GM23338 (cell line): ENCODE results near the gene NDC1. TPM values are rescaled to one million over a fixed set of nuclear protein-coding genes. Genes with fewer than 3 reads are reported as not detected.

Experiments
- ATAC-seq: fragments of 200-7000 bp; cut with Tn5 transposase; 3 replicates; pipeline ENCODE4 v1.9.1; 2020
- DNase-seq: peaks from one replicate; pipeline ENCODE4 v3.0.0-alpha.2; 2015; ENCODE audit warnings: low spot score
- H2AFZ ChIP-seq: fragments of 200-600 bp; sonication (generic); 2 replicates; pipeline ENCODE4 v1.8.0; 2016; ENCODE audit warnings: antibody characterized with exemption, mild to moderate bottlenecking, moderate library complexity
- H3F3A ChIP-seq: fragments of 200-600 bp; sonication (generic); replicated peaks from 2 replicates; pipeline ENCODE4 v1.8.0; 2017; ENCODE audit warnings: antibody characterized with exemption, mixed run types, low read depth
- H3K27ac ChIP-seq: fragments of 200-600 bp; sonication (generic); 2 replicates; pipeline ENCODE4 v1.6.1; 2016; ENCODE audit warnings: low read depth
- H3K27me3 ChIP-seq: fragments of 200-600 bp; sonication (generic); 2 replicates; pipeline ENCODE4 v1.8.0; 2016; ENCODE audit warnings: mild to moderate bottlenecking, mixed run types, moderate library complexity; ENCODE audit not compliant: insufficient read depth
- H3K36me3 ChIP-seq: fragments of 200-600 bp; sonication (generic); 2 replicates; pipeline ENCODE4 v1.8.0; 2016; ENCODE audit warnings: mild to moderate bottlenecking; ENCODE audit not compliant: insufficient read depth
- H3K4me1 ChIP-seq: fragments of 200-600 bp; sonication (generic); 2 replicates; pipeline ENCODE4 v1.8.0; 2016; ENCODE audit warnings: mild to moderate bottlenecking, moderate library complexity; ENCODE audit not compliant: insufficient read depth
- H3K4me2 ChIP-seq: fragments of 200-600 bp; sonication (generic); 2 replicates; pipeline ENCODE4 v1.7.1; 2017; ENCODE audit warnings: mixed run types
- H3K4me3 ChIP-seq: fragments of 200-600 bp; sonication (generic); 2 replicates; pipeline ENCODE4 v1.6.1; 2016; ENCODE audit warnings: mixed run types
- H3K79me2 ChIP-seq: fragments of 200-600 bp; sonication (generic); replicated peaks from 2 replicates; pipeline ENCODE4 v1.8.0; 2017; ENCODE audit warnings: mild to moderate bottlenecking; ENCODE audit not compliant: insufficient read depth
- H3K9me2 ChIP-seq: fragments of 200-600 bp; sonication (generic); 2 replicates; pipeline ENCODE4 v1.8.0; 2017; ENCODE audit not compliant: insufficient read depth
- H4K20me1 ChIP-seq: fragments of 200-600 bp; sonication (generic); replicated peaks from 2 replicates; pipeline ENCODE4 v1.8.0; 2017; ENCODE audit warnings: mild to moderate bottlenecking; ENCODE audit not compliant: insufficient read depth
- H3K27ac Mint-ChIP-seq: 2 replicates; pipeline ENCODE4 v1.8.0; 2020; ENCODE audit warnings: inconsistent platforms, mild to moderate bottlenecking, moderate library complexity, mixed read lengths
- H3K27me3 Mint-ChIP-seq: 3 replicates; pipeline ENCODE4 v1.8.0; 2022; ENCODE audit warnings: low read depth, mild to moderate bottlenecking, moderate library complexity, mixed read lengths, inconsistent platforms; ENCODE audit not compliant: insufficient read depth, poor library complexity
- H3K36me3 Mint-ChIP-seq: 3 replicates; pipeline ENCODE4 v1.8.0; 2021; ENCODE audit warnings: low read depth, mild to moderate bottlenecking, inconsistent platforms, moderate library complexity, mixed read lengths
- H3K4me1 Mint-ChIP-seq: 3 replicates; pipeline ENCODE4 v1.8.0; 2020; ENCODE audit warnings: mild to moderate bottlenecking, inconsistent platforms, mixed read lengths
- H3K4me3 Mint-ChIP-seq: 3 replicates; pipeline ENCODE4 v1.8.0; 2021; ENCODE audit warnings: moderate library complexity, mild to moderate bottlenecking, inconsistent platforms, mixed read lengths
- H3K9me3 Mint-ChIP-seq: 3 replicates; pipeline ENCODE4 v1.8.0; 2020; ENCODE audit warnings: moderate library complexity, mild to moderate bottlenecking, inconsistent platforms, mixed read lengths
- CREB1 ChIP-seq: fragments of 250-450 bp; sonication (Bioruptor Pico); IDR thresholded peaks from 2 replicates; pipeline ENCODE4 v1.5.0; 2020; ENCODE audit warnings: low read depth, mild to moderate bottlenecking, moderate library complexity
- CTCF ChIP-seq, 2 experiments: fragments of 200-600 bp in 1 of 2; sonication (generic) in 1 of 2; conservative IDR thresholded peaks; 2 replicates each; pipeline versions ENCODE4 v1.5.1 to v1.6.1; 2016 to 2017; ENCODE audit warnings: antibody characterized with exemption in 2 of 2, low read depth in 2 of 2, mild to moderate bottlenecking in 2 of 2, moderate library complexity in 1 of 2
- ETS1 ChIP-seq: IDR thresholded peaks from 2 replicates; pipeline ENCODE4 v1.6.1; 2016; ENCODE audit warnings: antibody characterized with exemption
- EZH2 ChIP-seq: fragments of 200-600 bp; sonication (generic); IDR thresholded peaks from one replicate; pipeline ENCODE4 v1.8.0; 2017; ENCODE audit warnings: antibody characterized with exemption, mild to moderate bottlenecking, low read depth; ENCODE audit not compliant: unreplicated experiment
- EZH2phosphoT487 ChIP-seq: fragments of 200-600 bp; sonication (generic); IDR thresholded peaks from one replicate; pipeline ENCODE4 v1.8.1; 2018; ENCODE audit warnings: antibody characterized with exemption; ENCODE audit not compliant: unreplicated experiment
- JUNB ChIP-seq: IDR thresholded peaks from one replicate; pipeline ENCODE4 v1.6.1; 2016; ENCODE audit warnings: antibody characterized with exemption; ENCODE audit not compliant: unreplicated experiment
- NANOG ChIP-seq: IDR thresholded peaks from 2 replicates; pipeline ENCODE4 v1.6.1; 2016; ENCODE audit warnings: antibody characterized with exemption, borderline replicate concordance
- POLR2AphosphoS5 ChIP-seq: IDR thresholded peaks from 2 replicates; pipeline ENCODE4 v1.6.1; 2016; ENCODE audit warnings: antibody characterized with exemption, low read depth
- REST ChIP-seq: IDR thresholded peaks from one replicate; pipeline ENCODE4 v1.6.1; 2018; ENCODE audit warnings: antibody characterized with exemption; ENCODE audit not compliant: unreplicated experiment
- STAT1 ChIP-seq: IDR thresholded peaks from one replicate; pipeline ENCODE4 v1.6.1; 2016; ENCODE audit warnings: antibody characterized with exemption; ENCODE audit not compliant: unreplicated experiment
- ZNF114 ChIP-seq: fragments of 250-450 bp; sonication (Bioruptor Pico); IDR thresholded peaks from 2 replicates; pipeline ENCODE4 v1.5.0; 2020; ENCODE audit warnings: mild to moderate bottlenecking, moderate library complexity
- ZNF331 ChIP-seq: fragments of 250-450 bp; sonication (Bioruptor Pico); IDR thresholded peaks from 2 replicates; pipeline ENCODE4 v1.5.0; 2020; ENCODE audit warnings: low read depth, mild to moderate bottlenecking, moderate library complexity
- ZNF462 ChIP-seq: fragments of 250-450 bp; sonication (Bioruptor Pico); IDR thresholded peaks from 2 replicates; pipeline ENCODE4 v1.5.0; 2020; ENCODE audit warnings: mild to moderate bottlenecking, moderate library complexity
- polyA plus RNA-seq: library from polyadenylated mRNA; unstranded; fragments of >200 nt; fragmentation: Nextera tagmentation; extraction: Ambion mirVana; gene quantifications from 2 replicates; pipeline ENCODE4 v1.2.1, GENCODE V29; 2016
- total RNA-seq: library from RNA; depleted of rRNA; stranded (reverse); fragments of >200 nt; shearing (Covaris generic); gene quantifications from 2 replicates; pipeline ENCODE4 v1.2.3, GENCODE V29; 2014

Gene NDC1
- total and polyA plus RNA-seq, 2 experiments from 2014 or later, result 19.8 to 100 TPM

- H3K9me3 Mint-ChIP-seq, result no peaks in the 10 kb centered on the region
- no peaks in the 10 kb centered on the region for H3K36me3 ChIP-seq
- DNase-seq (no peak), ATAC-seq (no peak)
- H3K4me1 ChIP-seq, result no peaks in the 10 kb centered on the region; the same call in 1 of the 2 replicates
- no peaks in the 10 kb centered on the region for H3K27me3 ChIP-seq
- no peak for TF ChIP-seq REST
- TF ChIP-seq NANOG, result no peak
- no peak for TF ChIP-seq POLR2AphosphoS5
- TF ChIP-seq STAT1, result no peak
- no peak for TF ChIP-seq CREB1 (CRISPR knock-in tag)
- no peak for TF ChIP-seq EZH2
- TF ChIP-seq EZH2phosphoT487, result no peak
- TF ChIP-seq ZNF462 (CRISPR knock-in tag), result no peak
- no peak for TF ChIP-seq ZNF114
- no peak for TF ChIP-seq CTCF (conservative IDR thresholded peaks at IDR 0.05; ENCODE audit: low read depth in 2 of 2)
- no peak for TF ChIP-seq ZNF331
- no peak for TF ChIP-seq ETS1
- TF ChIP-seq JUNB, result no peak
- no peaks in the 10 kb centered on the region; the same call in 2 of the 3 replicates for H3K4me1 Mint-ChIP-seq
- no peak overlapping the region for H3K27ac ChIP-seq
- H3K79me2 ChIP-seq, result no peaks in the 10 kb centered on the region
- H3K36me3 Mint-ChIP-seq, result no peaks in the 10 kb centered on the region; the same call in 2 of the 3 replicates
- H3K4me3 Mint-ChIP-seq, result no peak overlapping the region
- no peaks in the 10 kb centered on the region for H4K20me1 ChIP-seq
- peaks cover 11% of the 10 kb centered on the region for H3K27me3 Mint-ChIP-seq
- no peaks in the 10 kb centered on the region for H3K9me2 ChIP-seq
- H3F3A ChIP-seq, result no peaks in the 10 kb centered on the region
- H3K27ac Mint-ChIP-seq, result no peak overlapping the region
- no peak overlapping the region for H3K4me3 ChIP-seq
- no peak overlapping the region for H3K4me2 ChIP-seq
- H2AFZ ChIP-seq, result no peak overlapping the region
Observed at GRCh38 chr1:53717025-53717804, 120.9 kb downstream of the NDC1 start.
